Measurements from ENCODE around the gene FARS2. TPM values are rescaled to one million over a fixed set of nuclear protein-coding genes. Genes with fewer than 3 reads are reported as not detected.

Gene FARS2
- total and polyA plus RNA-seq, 9 of the 15 experiments (the other 6 are each of a cell fraction or from before 2014, with no cell fraction given): 16.5 to 62.2 (median 27.0) TPM

DNA sequence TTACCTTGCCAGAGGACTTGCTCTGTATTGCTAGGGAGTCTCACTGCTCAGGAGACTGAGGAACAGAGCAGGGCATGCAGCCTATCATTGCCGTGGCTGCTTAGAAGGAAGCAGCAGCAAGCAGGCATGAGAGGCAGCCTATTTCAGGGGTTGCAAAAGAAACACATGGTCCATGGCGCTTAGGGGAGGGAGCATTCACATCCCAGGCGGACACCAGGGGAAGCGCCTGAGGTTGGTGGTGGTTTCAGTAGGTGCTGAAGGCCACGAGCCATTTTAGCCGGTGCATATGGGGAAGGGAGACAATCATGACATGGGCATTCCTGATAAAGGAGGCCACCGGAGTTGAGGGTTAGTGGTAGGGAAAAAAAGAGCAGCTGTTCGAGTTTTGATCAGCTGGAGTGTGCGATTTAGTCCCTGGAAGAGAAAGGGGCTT, 20.9 kb downstream of the FARS2 start (continued):
- TF ChIP-seq CREBBP (IDR thresholded peaks at IDR 0.05; ENCODE audit: low read depth, low read length): no peak
- TF ChIP-seq RBFOX2 (IDR thresholded peaks at IDR 0.05; ENCODE audit: low read depth, low read length): no peak
- TF ChIP-seq ZNF77 (CRISPR knock-in tag; IDR thresholded peaks at IDR 0.05): no peak
- TF ChIP-seq JUN (IDR thresholded peaks at IDR 0.05; ENCODE audit: borderline replicate concordance, low read depth, low read length): no peak
- TF ChIP-seq JUN (CRISPR knock-in tag; IDR thresholded peaks at IDR 0.05; ENCODE audit: borderline replicate concordance): no peak
- TF ChIP-seq HLTF (IDR thresholded peaks at IDR 0.05): no peak
- TF ChIP-seq KLF6 (CRISPR knock-in tag; IDR thresholded peaks at IDR 0.05; ENCODE audit: borderline replicate concordance): no peak
- TF ChIP-seq XRCC4 (IDR thresholded peaks at IDR 0.05; ENCODE audit: extremely low read depth, insufficient read depth, insufficient read length): no peak
- no peak for TF ChIP-seq HDAC3 (IDR thresholded peaks at IDR 0.05; ENCODE audit: borderline replicate concordance, partially characterized antibody)
- TF ChIP-seq ATF7 (IDR thresholded peaks at IDR 0.05): no peak
- TF ChIP-seq FUS (optimal IDR thresholded peaks at IDR 0.05; ENCODE audit: low read depth, low read length): no peak
- TF ChIP-seq DACH1 (IDR thresholded peaks at IDR 0.05; ENCODE audit: partially characterized antibody): peak; percentile 30
- TF ChIP-seq TBL1XR1 (IDR thresholded peaks at IDR 0.05; ENCODE audit: low read length in 2 of 2): no peak
- TF ChIP-seq, protein P1, sequence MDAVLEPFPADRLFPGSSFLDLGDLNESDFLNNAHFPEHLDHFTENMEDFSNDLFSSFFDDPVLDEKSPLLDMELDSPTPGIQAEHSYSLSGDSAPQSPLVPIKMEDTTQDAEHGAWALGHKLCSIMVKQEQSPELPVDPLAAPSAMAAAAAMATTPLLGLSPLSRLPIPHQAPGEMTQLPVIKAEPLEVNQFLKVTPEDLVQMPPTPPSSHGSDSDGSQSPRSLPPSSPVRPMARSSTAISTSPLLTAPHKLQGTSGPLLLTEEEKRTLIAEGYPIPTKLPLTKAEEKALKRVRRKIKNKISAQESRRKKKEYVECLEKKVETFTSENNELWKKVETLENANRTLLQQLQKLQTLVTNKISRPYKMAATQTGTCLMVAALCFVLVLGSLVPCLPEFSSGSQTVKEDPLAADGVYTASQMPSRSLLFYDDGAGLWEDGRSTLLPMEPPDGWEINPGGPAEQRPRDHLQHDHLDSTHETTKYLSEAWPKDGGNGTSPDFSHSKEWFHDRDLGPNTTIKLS (IDR thresholded peaks at IDR 0.05; ENCODE audit: borderline replicate concordance, low read depth): no peak
- TF ChIP-seq, protein P2, sequence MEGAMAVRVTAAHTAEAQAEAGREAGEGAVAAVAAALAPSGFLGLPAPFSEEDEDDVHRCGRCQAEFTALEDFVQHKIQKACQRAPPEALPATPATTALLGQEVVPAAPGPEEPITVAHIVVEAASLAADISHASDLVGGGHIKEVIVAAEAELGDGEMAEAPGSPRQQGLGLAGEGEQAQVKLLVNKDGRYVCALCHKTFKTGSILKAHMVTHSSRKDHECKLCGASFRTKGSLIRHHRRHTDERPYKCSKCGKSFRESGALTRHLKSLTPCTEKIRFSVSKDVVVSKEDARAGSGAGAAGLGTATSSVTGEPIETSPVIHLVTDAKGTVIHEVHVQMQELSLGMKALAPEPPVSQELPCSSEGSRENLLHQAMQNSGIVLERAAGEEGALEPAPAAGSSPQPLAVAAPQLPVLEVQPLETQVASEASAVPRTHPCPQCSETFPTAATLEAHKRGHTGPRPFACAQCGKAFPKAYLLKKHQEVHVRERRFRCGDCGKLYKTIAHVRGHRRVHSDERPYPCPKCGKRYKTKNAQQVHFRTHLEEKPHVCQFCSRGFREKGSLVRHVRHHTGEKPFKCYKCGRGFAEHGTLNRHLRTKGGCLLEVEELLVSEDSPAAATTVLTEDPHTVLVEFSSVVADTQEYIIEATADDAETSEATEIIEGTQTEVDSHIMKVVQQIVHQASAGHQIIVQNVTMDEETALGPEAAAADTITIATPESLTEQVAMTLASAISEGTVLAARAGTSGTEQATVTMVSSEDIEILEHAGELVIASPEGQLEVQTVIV (CRISPR knock-in tag; IDR thresholded peaks at IDR 0.05; ENCODE audit: borderline replicate concordance): no peak
- TF ChIP-seq FOXM1 (IDR thresholded peaks at IDR 0.05; ENCODE audit: low read depth): no peak
- TF ChIP-seq FOXM1 (CRISPR knock-in tag; IDR thresholded peaks at IDR 0.05; ENCODE audit: low read depth): no peak
- TF ChIP-seq, protein P3, sequence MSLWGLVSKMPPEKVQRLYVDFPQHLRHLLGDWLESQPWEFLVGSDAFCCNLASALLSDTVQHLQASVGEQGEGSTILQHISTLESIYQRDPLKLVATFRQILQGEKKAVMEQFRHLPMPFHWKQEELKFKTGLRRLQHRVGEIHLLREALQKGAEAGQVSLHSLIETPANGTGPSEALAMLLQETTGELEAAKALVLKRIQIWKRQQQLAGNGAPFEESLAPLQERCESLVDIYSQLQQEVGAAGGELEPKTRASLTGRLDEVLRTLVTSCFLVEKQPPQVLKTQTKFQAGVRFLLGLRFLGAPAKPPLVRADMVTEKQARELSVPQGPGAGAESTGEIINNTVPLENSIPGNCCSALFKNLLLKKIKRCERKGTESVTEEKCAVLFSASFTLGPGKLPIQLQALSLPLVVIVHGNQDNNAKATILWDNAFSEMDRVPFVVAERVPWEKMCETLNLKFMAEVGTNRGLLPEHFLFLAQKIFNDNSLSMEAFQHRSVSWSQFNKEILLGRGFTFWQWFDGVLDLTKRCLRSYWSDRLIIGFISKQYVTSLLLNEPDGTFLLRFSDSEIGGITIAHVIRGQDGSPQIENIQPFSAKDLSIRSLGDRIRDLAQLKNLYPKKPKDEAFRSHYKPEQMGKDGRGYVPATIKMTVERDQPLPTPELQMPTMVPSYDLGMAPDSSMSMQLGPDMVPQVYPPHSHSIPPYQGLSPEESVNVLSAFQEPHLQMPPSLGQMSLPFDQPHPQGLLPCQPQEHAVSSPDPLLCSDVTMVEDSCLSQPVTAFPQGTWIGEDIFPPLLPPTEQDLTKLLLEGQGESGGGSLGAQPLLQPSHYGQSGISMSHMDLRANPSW (CRISPR knock-in tag; IDR thresholded peaks at IDR 0.05): no peak
- TF ChIP-seq TRIM24 (IDR thresholded peaks at IDR 0.05): no peak
- TF ChIP-seq ZSCAN32 (CRISPR knock-in tag; IDR thresholded peaks at IDR 0.05): no peak
- no peak for TF ChIP-seq MCM5 (IDR thresholded peaks at IDR 0.05; ENCODE audit: low read depth)
- TF ChIP-seq SMC3 (conservative IDR thresholded peaks at IDR 0.05; ENCODE audit: insufficient read depth, low read depth, low read length): no peak
- TF ChIP-seq ELF2 (CRISPR knock-in tag; IDR thresholded peaks at IDR 0.05): no peak
- TF ChIP-seq, protein P4, sequence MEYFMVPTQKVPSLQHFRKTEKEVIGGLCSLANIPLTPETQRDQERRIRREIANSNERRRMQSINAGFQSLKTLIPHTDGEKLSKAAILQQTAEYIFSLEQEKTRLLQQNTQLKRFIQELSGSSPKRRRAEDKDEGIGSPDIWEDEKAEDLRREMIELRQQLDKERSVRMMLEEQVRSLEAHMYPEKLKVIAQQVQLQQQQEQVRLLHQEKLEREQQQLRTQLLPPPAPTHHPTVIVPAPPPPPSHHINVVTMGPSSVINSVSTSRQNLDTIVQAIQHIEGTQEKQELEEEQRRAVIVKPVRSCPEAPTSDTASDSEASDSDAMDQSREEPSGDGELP (CRISPR knock-in tag; IDR thresholded peaks at IDR 0.05; ENCODE audit: borderline replicate concordance): peak; percentile 72
